HG03103 (cell line): ENCODE measurements around the gene PEX10.

Source experiments
- ATAC-seq: cut with Tn5 transposase; IDR thresholded peaks from one replicate; pipeline ENCODE4 v1.9.1; 2021; ENCODE audit warnings: low read depth; ENCODE audit not compliant: unreplicated experiment

PEX10 gene

DNA sequence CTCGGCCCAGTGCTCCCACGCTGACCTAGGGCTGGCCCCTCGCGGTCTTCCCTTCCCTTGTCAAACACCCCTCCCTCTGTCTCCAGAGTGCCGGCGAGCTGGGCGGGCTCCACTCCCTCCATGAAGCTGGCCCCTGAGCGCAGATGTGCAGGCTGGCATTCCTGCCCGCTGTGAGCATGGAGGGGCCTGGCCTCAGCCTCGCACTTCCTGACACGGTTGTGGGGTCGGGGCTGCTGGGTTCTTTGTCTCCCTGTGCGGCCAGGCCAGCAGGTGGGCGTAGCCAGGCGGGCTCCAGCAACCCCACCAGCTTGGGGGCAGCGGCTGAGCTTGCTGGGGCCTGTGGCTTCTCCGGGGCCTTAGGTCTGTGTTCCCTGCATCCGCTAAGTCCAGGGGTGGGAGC, 14.2 kb upstream of the PEX10 start:
- no peak for ATAC-seq

DNA sequence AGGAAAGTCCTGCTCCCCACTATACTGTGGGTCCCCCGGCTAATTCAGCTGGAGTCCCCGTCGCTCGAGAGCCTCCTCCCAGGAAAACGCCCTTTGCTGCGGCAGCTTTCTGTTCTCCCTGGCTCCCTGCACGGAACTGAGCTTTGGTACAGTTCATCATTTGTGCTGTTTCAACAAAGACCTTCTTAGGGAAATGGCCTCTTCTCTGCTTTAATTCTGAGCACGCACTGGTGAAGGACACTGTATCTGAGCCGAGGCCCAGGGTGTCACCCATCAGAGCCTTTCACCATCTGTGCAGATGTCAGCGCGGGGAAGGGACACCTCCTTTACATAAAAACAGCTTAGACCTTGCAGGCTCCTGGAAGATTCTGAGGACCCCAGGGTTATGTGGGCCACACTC, 13.5 kb upstream of the PEX10 start:
- ATAC-seq, result no peak

DNA sequence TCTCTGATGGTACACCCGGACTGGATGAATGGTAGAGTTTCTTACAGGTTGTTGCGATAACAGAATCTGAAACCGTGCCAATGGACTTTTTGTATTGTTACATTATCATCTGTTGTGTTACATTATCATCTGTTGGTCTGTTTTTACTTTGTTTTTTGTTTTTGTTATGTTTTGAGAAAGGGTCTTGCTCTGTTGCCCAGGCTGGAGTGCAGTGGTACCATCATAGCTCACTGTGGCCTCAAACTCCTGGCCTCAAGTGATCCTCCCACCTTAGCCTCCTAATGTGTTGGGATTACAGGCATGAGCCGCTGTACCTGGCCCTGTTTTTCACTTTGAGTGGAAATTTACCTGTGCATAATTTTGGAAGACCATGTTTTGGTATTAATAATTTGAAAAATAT, 10.2 kb upstream of the PEX10 start:
- no peak for ATAC-seq

DNA sequence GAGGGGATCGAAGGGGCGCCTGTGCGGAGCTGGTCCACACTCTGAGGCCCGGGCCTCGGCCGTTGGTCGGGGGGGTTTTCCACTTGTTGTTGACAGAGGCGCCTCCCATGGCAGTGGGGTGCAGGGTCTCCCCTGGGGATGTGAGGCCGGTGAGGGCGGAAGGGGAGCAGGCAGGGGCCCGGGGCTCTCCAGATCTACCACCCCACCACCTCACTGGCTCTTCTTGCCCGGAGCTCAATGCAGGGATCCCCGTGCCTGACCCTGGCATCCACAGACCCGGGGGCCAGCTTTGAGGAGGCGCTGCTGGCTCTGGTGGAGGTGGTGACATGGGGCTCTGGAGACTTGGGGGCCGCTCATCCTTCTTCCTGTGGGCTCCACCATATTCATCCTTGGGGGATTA, 7.1 kb upstream of the PEX10 start:
- ATAC-seq, result no peak

DNA sequence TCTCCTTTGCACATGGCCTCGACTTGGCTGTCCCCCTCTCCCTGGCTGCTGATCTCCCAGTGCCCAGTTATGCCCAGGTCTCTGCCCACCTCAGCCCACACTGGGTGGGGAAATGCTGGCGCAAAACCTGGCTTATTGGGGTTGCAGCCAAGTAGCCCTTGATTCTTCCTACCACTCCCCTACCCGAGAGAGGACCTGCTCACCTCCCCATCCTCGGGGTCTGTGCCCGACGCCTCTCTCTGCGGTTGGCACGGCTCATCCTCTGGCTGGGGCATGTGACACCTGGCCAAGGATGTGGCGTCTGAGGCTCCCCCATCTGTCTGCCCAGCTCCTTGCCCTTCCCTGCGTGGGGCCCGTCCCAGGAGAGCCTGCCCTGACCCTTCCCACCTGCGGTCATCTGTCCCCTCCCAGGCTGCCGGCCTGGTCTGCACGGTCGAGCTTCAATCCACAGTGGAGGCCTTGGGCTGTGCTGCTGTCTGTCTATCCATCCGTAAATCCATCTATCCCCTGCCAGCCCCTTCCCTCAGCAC, 6.5 kb upstream of the PEX10 start:
- no peak for ATAC-seq

DNA sequence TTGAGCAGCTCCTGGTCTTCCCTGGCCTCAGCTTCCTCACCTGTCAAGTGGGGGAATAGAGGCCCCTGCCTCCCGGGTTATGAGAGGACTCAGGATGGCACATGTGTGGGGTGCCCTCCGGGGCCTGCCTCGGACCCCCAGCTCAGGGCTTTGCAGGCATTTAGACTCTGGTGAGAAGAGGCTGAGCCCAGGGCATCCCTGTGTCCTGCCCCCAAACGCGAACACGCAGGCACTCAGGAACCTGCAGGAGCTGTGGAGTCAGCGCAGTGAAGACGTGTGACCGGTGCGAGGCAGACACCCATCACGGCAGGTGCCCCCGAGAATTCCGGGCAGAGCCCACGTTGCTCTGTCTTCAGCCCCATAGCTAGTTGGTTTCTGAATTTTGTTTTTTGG, 5.5 kb upstream of the PEX10 start:
- no peak for ATAC-seq

DNA sequence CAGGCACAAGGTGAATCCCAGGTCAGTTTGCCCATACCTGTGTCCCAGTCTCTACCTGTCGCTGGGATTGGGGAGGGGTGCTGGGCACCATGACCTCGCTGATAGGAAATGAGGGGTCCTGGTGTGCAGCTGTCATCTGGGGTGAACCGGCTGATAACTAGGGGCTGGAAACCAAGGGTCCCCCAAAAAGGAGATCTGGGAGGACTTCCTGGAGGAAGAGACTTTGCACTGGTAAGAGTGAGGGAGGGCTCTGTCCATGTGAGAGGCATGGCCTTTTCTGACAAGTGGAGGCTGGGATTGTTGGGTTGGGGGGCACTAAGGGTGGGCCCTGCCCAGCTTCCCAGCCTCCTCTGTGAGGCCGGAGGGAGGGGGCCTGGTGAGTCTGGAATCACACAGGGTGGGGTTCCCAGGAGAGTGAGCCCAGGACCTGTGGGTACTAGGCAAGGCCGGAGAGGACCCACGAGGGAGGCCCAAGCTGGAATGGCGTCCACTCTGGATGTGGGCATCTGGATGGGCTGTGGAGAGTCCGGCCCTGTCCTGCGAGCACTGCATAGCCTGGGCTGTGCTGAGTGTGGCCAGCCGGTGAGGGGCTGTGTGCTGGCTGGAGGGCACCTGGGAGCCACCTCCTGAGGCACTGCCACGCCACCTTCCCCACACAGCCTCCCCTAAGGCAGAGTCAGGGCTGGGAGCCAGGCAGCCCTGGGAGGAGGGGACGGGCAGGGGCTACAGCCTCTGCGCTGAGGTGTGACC, 4.9 kb upstream of the PEX10 start:
- ATAC-seq, result no peak

DNA sequence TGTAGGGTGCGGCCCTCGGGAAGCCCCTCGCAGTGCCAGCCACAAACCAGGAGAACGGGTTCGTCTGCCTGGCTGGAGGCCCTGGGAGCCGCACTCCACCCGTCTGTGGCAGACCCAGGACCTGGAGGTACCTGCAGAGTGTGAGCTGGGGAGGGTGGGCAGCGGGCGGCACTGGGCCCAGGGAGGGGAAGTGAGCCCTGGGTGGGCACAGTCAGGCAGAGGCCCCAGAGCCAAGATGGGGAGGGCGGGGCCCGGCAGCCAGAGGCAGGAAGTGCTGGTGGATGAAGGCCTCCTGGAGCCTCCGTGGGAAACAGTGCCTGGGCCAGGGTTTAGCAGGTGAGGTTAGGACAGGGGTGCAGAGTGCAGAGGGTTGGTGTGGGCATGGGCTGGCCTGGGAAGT, 4.0 kb upstream of the PEX10 start:
- ATAC-seq, result no peak

DNA sequence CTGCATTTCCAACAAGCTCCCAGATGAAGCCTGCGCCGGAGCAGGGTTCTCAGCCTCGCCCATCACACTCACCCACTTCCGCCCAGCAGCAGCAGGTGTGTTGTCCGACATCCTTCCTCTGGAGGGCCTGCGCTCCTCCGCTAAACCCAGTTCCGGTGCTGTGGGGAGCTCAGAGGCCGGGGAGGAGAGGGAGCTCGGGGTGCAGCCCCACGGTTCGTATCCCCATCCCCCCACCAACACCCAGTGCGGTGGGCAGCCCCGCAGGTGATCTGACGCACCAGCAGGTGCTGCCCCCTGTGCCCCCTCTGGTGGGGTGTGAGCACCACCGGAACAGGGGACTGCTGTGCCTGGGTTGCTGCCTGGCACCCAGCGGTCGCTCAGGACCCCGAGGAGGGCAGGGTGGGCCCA, 3.4 kb upstream of the PEX10 start:
- ATAC-seq, result no peak

DNA sequence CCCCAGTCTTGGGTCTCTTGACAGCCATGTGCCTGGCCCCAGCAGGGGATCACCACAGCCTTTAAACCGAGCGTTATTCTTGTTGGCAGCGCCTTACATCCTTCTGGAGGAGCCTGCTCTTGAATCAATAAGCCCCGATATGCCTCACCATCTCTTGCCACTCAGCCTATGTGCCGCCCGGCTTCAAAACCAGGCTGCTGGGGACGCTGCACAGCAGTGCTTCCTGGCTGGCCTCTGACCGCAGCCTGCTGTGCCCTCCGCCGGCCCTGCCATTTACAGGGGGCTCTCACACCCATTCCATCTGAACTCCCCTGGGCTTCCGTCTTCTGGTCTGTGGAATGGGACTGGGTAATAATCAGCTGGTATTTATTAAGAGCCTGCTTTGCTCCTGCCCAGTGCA, 3.0 kb upstream of the PEX10 start:
- no peak for ATAC-seq

DNA sequence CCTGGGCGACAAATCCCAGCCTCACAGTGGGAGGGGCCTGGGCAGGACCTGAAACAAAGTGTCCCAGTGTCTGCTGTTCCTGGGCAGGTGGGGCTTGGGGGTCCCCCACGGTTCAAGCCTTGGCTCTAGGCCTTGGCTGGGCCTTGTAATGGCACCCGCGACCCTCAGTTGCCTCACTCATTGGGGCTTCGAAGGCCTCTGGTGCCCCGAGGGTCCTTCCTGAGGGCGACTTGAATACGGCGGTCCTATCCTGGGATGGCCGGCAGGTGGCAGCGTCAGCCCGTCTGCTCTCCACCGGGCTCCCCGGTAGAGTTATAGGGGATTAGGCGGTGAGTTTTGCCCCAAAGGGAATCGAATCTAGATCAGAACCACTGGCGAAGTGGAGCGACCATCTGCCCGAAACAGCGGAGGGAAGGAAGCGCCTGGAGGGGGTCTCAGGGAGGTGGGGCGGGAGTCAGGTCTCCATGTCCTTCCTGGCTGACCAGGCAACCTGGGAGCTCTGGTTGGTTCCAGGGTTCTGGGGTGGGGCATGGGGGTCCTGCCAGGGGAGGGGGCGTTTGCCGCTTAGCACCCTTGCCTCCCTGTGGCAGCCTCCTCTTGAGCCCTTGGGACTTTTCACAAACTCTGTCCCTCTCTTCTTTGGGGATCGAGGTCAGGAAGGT, 2.1 kb upstream of the PEX10 start:
- ATAC-seq, result no peak

DNA sequence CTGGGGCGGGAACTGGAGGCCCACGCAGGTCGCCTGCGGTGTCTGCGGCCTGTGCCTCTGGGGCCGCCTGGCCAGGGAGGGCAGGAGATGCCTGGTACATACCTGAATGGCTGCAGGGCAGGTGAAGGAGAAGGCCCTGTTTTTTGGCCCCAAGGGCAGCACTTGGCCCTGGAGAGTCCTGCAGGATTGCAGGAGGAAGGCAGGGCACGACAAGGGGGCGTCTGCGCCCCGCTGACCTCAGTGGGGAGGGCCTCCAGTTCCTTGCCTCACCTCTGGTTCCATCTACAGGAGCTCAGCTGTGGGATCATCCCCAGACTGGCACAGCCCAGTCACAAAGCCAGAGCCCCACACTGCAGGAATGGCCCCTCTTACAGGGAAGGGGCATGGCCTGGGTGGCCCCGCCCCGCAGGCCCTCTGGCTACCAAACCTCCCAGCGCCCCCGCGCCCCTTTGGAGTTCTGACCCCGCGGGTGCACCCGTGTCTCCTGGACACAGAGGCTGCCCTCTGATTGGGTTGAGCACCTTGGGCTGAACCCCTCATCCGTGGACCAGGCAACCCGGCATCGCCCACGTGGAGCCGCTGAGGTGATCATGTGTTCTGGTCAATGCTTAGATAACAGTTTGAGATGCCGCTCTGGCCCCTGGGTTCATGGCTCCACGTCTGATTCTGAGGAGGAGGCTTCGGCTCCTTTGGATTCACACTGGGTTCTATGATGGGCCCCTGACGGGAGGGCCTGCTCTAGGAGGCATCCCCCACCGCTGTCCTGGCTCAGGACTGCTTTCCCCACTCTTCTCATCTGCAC, 1.3 kb upstream of the PEX10 start:
- ATAC-seq, result no peak

DNA sequence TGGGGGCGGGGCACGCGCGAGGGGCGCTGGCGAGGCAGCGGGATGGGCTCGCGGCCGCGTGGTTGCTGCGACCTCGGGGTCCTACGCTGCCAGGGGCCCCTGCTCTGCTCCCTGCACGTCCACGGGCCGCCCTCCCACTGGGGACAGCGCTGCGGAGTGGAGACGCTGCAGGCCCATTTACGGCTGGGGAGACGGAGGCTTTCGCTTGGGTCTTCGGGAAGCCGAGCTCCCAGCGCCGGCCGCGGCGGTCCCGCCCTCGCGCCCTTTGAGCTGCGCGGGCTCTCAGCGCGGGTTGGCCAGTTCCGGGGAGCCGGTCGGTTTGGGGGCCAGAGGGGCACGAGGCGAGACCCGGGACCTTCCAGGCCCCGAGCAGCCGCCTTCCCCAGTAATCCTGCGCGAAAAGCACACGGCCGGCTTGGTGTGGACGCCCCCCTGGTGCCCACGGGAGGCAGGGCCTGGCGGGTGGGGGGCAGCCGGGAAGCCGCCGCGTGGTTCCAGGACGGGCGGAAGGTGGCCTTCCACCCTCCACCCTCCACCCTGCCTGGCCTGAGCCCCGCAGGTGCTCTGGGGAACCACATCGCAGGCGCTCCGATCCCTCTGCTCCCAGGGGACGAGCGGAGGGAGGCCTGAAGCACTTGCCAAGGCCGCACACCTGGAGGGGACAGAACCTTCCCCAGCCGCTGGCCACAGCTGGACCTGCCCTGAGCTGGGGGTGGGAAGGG, 570 bp upstream of the PEX10 start:
- peak; percentile 17 for ATAC-seq

DNA sequence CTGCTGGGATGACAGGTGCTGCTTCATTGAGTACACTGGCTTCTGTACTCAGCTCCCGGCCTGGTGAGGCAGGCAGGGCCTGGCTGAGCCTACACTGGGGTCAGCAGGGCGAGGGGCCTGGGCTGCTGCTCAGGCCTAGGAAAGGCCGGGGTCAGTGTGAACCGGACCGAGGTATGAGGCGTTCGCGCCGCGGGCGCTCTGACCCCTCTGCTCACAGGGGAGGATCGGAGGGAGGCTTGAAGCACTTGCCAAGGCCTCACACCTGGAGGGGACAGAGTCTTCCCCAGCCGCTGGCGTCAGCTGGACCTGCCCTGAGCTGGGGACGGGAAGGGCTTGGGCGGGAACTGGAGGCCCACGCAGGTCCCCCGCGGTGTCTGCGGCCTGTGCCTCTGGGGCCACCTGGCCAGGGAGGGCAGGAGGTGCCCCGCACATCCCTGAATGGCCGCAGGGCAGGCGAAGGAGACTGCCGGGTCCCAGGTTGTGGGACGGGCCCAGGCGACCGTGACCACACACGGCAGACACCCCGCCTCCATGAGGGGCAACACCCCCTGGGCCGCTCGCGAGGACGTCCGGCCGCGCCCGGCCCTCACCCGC, 466 bp downstream of the PEX10 start:
- ATAC-seq, result peak; percentile 7

DNA sequence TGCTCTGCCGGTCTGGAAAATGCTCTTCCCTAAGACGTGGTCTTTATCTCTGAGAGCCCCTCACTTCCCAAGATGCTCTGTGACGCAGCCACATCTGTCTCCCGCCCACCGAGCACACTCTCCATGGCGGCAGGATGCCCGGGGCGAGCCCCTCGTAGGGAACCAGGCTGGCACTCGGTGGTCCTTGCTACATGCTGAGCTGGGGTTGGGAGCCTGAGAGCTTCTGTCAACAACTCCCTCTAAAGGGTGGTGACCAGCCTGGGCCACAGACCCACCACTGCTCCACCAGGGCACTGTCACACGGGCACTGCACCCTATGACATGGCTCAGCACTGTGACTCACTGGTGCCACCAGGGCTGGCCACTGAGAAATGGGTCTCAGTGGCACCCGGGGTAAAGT, 2.6 kb downstream of the PEX10 start:
- no peak for ATAC-seq

DNA sequence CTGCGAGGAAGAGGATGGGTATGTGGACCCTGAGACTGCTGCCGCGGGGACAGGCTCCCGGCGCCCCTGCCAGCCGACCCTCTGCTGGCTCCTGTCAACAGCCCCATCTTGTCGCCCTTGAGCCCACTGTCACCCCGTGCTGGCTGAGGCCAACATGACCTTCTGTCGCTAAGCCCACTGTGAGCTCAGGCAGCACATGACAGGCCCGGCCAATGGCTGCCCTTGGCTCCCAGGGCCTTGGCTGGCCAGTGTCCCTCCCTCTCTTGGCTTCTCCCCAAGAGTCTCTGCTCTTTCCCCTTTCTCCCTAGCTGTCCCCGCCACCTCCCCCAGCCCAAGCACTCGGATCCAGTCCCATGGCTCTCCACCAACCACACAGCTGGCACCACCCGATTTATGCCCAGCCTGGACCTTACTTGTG, 3.5 kb downstream of the PEX10 start:
- no peak for ATAC-seq

DNA sequence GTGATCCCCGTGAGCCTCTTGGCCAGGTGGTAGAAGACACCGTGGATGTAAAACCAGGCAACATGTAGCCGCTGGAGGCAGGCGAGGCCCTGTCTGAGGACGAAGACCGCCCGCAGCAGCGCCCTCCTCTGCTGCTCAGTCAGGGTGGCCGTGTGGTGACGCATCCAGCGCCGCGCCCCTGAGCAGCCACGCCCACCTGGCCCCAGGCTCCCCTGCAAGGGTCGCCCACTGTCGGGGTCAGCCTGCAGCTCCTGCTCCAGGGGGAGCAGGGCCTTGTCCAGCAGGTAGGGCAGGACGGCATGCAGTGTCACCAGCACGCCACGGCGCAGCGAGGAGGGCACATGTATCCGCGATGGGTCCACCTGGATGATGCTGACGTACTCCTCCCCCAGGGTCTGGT, 3.9 kb downstream of the PEX10 start:
- ATAC-seq, result no peak

DNA sequence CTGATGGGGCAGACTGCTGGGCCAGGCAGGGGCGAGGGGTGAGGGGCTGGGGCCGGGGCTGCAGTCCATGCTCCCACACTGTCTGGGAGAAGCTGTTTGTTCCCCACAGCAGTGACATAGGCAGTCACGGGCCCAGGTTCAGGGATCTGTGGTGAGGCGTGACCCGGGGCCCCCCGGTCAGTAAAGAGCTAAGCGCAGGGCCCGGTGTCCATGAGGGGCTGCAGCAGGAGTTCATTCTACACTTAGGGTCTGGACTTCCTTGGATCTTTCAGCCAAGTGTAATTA, 4.4 kb downstream of the PEX10 start:
- no peak for ATAC-seq

DNA sequence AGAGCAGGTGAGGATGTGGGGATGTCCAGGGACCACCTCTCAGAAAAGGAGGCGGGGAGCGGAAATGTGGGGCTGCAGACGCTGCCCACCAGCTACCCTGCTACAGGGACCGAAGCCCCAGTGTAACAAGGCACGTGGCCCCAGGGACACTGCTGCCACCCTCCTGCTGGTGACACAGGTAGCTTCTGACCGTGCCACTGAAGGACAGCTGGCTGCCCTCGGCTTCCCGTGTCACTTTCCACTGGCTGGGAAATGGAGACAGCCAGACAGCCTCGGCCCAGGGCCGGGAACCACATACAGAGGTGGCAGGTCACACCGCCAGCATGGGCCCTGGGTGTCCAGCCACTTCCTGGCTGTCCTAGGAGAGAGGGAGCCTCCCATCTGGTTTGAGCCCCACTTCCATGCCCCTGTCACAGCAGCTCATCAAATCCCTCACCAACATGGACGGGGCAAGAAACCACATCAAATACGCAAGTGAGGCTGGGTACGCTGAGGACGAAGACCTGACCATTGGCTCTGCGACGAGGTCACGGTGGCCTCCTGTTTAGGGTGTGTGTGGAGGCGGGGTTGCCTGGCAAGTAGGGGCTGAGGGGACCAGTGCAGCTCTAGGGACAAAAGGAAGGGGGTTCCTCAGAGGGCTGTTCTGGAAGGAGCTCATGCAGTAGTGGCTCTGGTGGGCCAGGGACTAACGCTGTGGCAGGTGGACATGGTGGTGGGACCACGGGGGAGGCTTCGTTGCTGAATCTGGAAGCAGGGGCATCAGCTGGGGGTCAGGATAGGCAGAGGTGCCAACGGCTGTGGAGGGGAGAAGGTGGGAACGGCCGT, 5.0 kb downstream of the PEX10 start:
- no peak for ATAC-seq
